ENCODE results near the gene ASB7. TPM values are rescaled to one million over a fixed set of nuclear protein-coding genes. Genes with fewer than 3 reads are reported as not detected.

Gene ASB7
- polyA plus RNA-seq, 1 donor (not counting 4 experiments of a cell fraction or from before 2014, with no cell fraction given), result 10.8 TPM

DNA sequence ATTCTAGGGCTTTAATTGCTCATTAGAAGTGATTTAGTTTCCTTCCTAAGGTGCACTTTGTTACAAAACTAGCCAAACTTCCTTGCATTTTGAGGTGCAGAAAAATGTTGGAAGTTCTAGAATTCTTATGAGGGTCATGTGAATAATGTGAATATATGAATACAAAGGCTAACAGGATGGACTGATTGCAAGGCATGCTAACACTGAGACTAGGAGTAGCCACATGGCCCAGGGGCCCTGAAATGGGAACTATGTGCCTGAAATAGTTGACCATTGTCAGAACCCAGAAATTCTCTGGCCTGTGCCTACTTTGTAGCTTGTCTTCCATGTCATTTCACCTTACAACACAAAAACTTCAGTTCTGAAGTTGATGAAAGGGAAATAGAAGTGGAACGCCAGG lies 10.8 kb downstream of the ASB7 start:
- H3K36me3 ChIP-seq (ENCODE audit: control insufficient read depth in 2 of 2, extremely low read depth in 1 of 2, insufficient read depth in 2 of 2, low read length in 2 of 2), result peaks cover 4 to 14% of the 10 kb centered on the region in 2 experiments
- H3K27me3 ChIP-seq (ENCODE audit: control insufficient read depth, extremely low read depth, insufficient read depth, low read length), result no peaks in the 10 kb centered on the region

DNA sequence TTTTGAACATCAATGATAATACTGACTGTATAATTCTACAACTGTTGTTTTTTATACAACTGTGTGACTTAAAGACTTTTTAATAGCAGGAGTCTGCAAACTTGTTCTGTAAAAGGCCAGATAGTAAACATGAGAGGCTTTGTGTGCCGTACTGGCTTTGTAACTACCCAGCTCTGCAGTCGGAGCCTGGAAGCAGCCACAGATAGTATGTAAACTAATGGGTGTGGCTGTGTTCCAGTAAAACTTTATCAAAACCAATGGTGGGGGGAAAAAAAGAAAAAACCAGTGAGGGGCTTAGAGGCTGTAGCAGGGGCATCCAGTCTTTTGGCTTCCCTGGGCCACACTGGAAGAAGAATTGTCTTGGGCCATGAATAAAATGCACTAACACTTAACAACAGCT lies 11.9 kb downstream of the ASB7 start:
- H3K4me3 ChIP-seq (ENCODE audit: control insufficient read depth in 2 of 3, extremely low read depth in 1 of 3, insufficient read depth in 2 of 3, low read depth in 1 of 3, low read length in 3 of 3), result no peak overlapping the region
- no peak overlapping the region for H2AFZ ChIP-seq (ENCODE audit: control insufficient read depth, low read length)
- no peaks in the 10 kb centered on the region for H3K9me3 ChIP-seq (ENCODE audit: control insufficient read depth, low read depth, low read length)
- H3K27ac ChIP-seq (ENCODE audit: control insufficient read depth, insufficient read depth, low read length), result no peak overlapping the region
- no peaks in the 10 kb centered on the region for H3K9me1 ChIP-seq (ENCODE audit: control insufficient read depth, extremely low read depth, insufficient read depth, low read length)
- no peak overlapping the region for H3K9ac ChIP-seq (ENCODE audit: control insufficient read depth, extremely low read depth, insufficient read depth, low read length)
- H3K27me3 ChIP-seq (ENCODE audit: control insufficient read depth, extremely low read depth, insufficient read depth, low read length), result no peaks in the 10 kb centered on the region
- H3K4me1 ChIP-seq (ENCODE audit: control insufficient read depth, extremely low read depth, insufficient read depth, low read length), result no peaks in the 10 kb centered on the region
- no peak for DNase-seq (ENCODE audit: low read depth, low spot score)
- H3K36me3 ChIP-seq (ENCODE audit: control insufficient read depth in 2 of 2, extremely low read depth in 1 of 2, insufficient read depth in 2 of 2, low read length in 2 of 2), result peaks cover 4 to 12% of the 10 kb centered on the region in 2 experiments
- no peaks in the 10 kb centered on the region for H4K20me1 ChIP-seq (ENCODE audit: control insufficient read depth, extremely low read depth, insufficient read depth, low read length)
- peaks cover 4% of the 10 kb centered on the region for H3K79me2 ChIP-seq (ENCODE audit: control insufficient read depth, insufficient read depth, low read length)
- FAIRE-seq, result no peak
- no peak for TF ChIP-seq EZH2 (IDR thresholded peaks at IDR 0.05; ENCODE audit: low read length)
- TF ChIP-seq, protein P1, sequence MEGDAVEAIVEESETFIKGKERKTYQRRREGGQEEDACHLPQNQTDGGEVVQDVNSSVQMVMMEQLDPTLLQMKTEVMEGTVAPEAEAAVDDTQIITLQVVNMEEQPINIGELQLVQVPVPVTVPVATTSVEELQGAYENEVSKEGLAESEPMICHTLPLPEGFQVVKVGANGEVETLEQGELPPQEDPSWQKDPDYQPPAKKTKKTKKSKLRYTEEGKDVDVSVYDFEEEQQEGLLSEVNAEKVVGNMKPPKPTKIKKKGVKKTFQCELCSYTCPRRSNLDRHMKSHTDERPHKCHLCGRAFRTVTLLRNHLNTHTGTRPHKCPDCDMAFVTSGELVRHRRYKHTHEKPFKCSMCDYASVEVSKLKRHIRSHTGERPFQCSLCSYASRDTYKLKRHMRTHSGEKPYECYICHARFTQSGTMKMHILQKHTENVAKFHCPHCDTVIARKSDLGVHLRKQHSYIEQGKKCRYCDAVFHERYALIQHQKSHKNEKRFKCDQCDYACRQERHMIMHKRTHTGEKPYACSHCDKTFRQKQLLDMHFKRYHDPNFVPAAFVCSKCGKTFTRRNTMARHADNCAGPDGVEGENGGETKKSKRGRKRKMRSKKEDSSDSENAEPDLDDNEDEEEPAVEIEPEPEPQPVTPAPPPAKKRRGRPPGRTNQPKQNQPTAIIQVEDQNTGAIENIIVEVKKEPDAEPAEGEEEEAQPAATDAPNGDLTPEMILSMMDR (optimal IDR thresholded peaks at IDR 0.05 in 1 of 3, IDR thresholded peaks at IDR 0.05 in 1 of 3, conservative IDR thresholded peaks at IDR 0.05 in 1 of 3; ENCODE audit: extremely low read depth in 1 of 3, insufficient read depth in 2 of 3, low read length in 3 of 3), result no peak
- dilution Hi-C loops (cut with MboI; ENCODE audit: extremely low pct_ligation_motif_present, low sequenced_read_pairs), result no loop called here
- H3K4me2 ChIP-seq (ENCODE audit: control insufficient read depth, extremely low read depth, insufficient read depth, low read depth, low read length), result no peak overlapping the region

More for the DNA sequence above, 10.8 kb downstream of the ASB7 start:
- FAIRE-seq, result no peak
- no peak overlapping the region for H3K27ac ChIP-seq (ENCODE audit: control insufficient read depth, insufficient read depth, low read length)
- peaks cover 11% of the 10 kb centered on the region for H3K79me2 ChIP-seq (ENCODE audit: control insufficient read depth, insufficient read depth, low read length)
- H3K9me1 ChIP-seq (ENCODE audit: control insufficient read depth, extremely low read depth, insufficient read depth, low read length), result no peaks in the 10 kb centered on the region
- dilution Hi-C loops (cut with MboI; ENCODE audit: extremely low pct_ligation_motif_present, low sequenced_read_pairs), result no loop called here
- H2AFZ ChIP-seq (ENCODE audit: control insufficient read depth, low read length), result no peak overlapping the region
- H4K20me1 ChIP-seq (ENCODE audit: control insufficient read depth, extremely low read depth, insufficient read depth, low read length), result no peaks in the 10 kb centered on the region
- H3K4me2 ChIP-seq (ENCODE audit: control insufficient read depth, extremely low read depth, insufficient read depth, low read depth, low read length), result no peak overlapping the region
- no peak for TF ChIP-seq EZH2 (IDR thresholded peaks at IDR 0.05; ENCODE audit: low read length)
- TF ChIP-seq, protein P1 (optimal IDR thresholded peaks at IDR 0.05 in 1 of 3, IDR thresholded peaks at IDR 0.05 in 1 of 3, conservative IDR thresholded peaks at IDR 0.05 in 1 of 3; ENCODE audit: extremely low read depth in 1 of 3, insufficient read depth in 2 of 3, low read length in 3 of 3), result no peak
- no peak overlapping the region for H3K4me3 ChIP-seq (ENCODE audit: control insufficient read depth in 2 of 3, extremely low read depth in 1 of 3, insufficient read depth in 2 of 3, low read depth in 1 of 3, low read length in 3 of 3)
- H3K9me3 ChIP-seq (ENCODE audit: control insufficient read depth, low read depth, low read length), result no peaks in the 10 kb centered on the region
- no peak overlapping the region for H3K9ac ChIP-seq (ENCODE audit: control insufficient read depth, extremely low read depth, insufficient read depth, low read length)
- DNase-seq (ENCODE audit: low read depth, low spot score), result no peak
- H3K4me1 ChIP-seq (ENCODE audit: control insufficient read depth, extremely low read depth, insufficient read depth, low read length), result no peaks in the 10 kb centered on the region

Measured in keratinocyte (primary cell).